Ecto neural progenitor cell (in vitro differentiated cells): Measurements from ENCODE around the gene TEX54.
"Not testable (repeated sequence)": the region's sequence is repeated elsewhere in the genome, so short reads cannot be mapped to it uniquely, and the experiment has no call there.

Experiments used
- DNase-seq: peaks from one replicate; pipeline ENCODE4 v3.0.0-alpha.2; 2018; ENCODE audit warnings: low spot score

Gene TEX54

GRCh38 chr11:62855571-62856332 lies 23.1 kb upstream of the TEX54 start:
- DNase-seq = peak; percentile 98

GRCh38 chr11:62854825-62855570 lies 22.4 kb upstream of the TEX54 start:
- no peak for DNase-seq

- no peak for DNase-seq
Measured at GRCh38 chr11:62854013-62854824, 21.6 kb upstream of the TEX54 start.

- no peak for DNase-seq
Measured at GRCh38 chr11:62853279-62853965, 20.8 kb upstream of the TEX54 start.

- DNase-seq = no peak
Measured at GRCh38 chr11:62852523-62853188, 20.0 kb upstream of the TEX54 start.

- no peak for DNase-seq
Measured at GRCh38 chr11:62851807-62852522, 19.3 kb upstream of the TEX54 start.

- no peak for DNase-seq
Measured at GRCh38 chr11:62850911-62851806, 18.5 kb upstream of the TEX54 start.

GRCh38 chr11:62847767-62848314 lies 15.2 kb upstream of the TEX54 start:
- no peak for DNase-seq

- DNase-seq = no peak
Measured at GRCh38 chr11:62846177-62846576, 13.5 kb upstream of the TEX54 start.

- DNase-seq = no peak
Measured at GRCh38 chr11:62844154-62844553, 11.5 kb upstream of the TEX54 start.

- DNase-seq = no peak
Measured at GRCh38 chr11:62843466-62843865, 10.8 kb upstream of the TEX54 start.

- DNase-seq = not testable (repeated sequence)
Measured at GRCh38 chr11:62842891-62843290, 10.2 kb upstream of the TEX54 start.

- peak; percentile 91 for DNase-seq
Measured at GRCh38 chr11:62842171-62842741, 9.6 kb upstream of the TEX54 start.

GRCh38 chr11:62841361-62842170 lies 8.9 kb upstream of the TEX54 start:
- DNase-seq = peak; percentile 75

GRCh38 chr11:62840721-62841360 lies 8.2 kb upstream of the TEX54 start:
- peak; percentile 84 for DNase-seq

GRCh38 chr11:62839050-62839945 lies 6.7 kb upstream of the TEX54 start, which contains the start of gene WDR74:
Gene WDR74 (minus strand): TSS chr11:62839590. CDS start chr11:62839570, 20 bp downstream.
- DNase-seq = peak; percentile 91
